GM21619 (cell line): ENCODE measurements around the gene TCEA2.
A peak's percentile ranks its signal among the peaks of the same experiment; 100 is the strongest.

Experiments
- ATAC-seq: cut with Tn5 transposase; IDR thresholded peaks from one replicate; pipeline ENCODE4 v1.9.1; 2021; ENCODE audit not compliant: unreplicated experiment

The TCEA2 gene

GRCh38 chr20:64035066-64035932 is 27.7 kb upstream of the TCEA2 start:
- no peak for ATAC-seq

GRCh38 chr20:64035933-64036345 is 27.1 kb upstream of the TCEA2 start, which contains the start of gene C20orf204:
C20orf204 (plus strand) TSS chr20:64036182; CDS start chr20:64036324, 142 bp downstream.
- no peak for ATAC-seq

- no peak for ATAC-seq
These were observed 26.4 kb upstream of the TCEA2 start for GRCh38 chr20:64036346-64037198.

- no peak for ATAC-seq
These were observed 25.9 kb upstream of the TCEA2 start for GRCh38 chr20:64037199-64037497.

GRCh38 chr20:64037498-64038213 is 25.3 kb upstream of the TCEA2 start:
- no peak for ATAC-seq

GRCh38 chr20:64038224-64038564 is 24.8 kb upstream of the TCEA2 start:
- ATAC-seq, result peak; percentile 13

- peak; percentile 60 for ATAC-seq
These were observed 24.3 kb upstream of the TCEA2 start for GRCh38 chr20:64038565-64039292.

- ATAC-seq, result no peak
These were observed 23.5 kb upstream of the TCEA2 start for GRCh38 chr20:64039293-64040160.

- ATAC-seq, result no peak
These were observed 22.6 kb upstream of the TCEA2 start for GRCh38 chr20:64040231-64041039.

- ATAC-seq, result no peak
These were observed 21.8 kb upstream of the TCEA2 start for GRCh38 chr20:64041040-64041780.

GRCh38 chr20:64041781-64042053 is 21.3 kb upstream of the TCEA2 start:
- ATAC-seq, result no peak

GRCh38 chr20:64042054-64042781 is 20.8 kb upstream of the TCEA2 start:
- no peak for ATAC-seq

GRCh38 chr20:64043768-64044167 is 19.2 kb upstream of the TCEA2 start:
- no peak for ATAC-seq

GRCh38 chr20:64044484-64045247 is 18.3 kb upstream of the TCEA2 start:
- no peak for ATAC-seq

GRCh38 chr20:64045346-64046011 is 17.5 kb upstream of the TCEA2 start:
- no peak for ATAC-seq

- no peak for ATAC-seq
These were observed 16.0 kb upstream of the TCEA2 start for GRCh38 chr20:64047046-64047389.

GRCh38 chr20:64047968-64048401 is 15.0 kb upstream of the TCEA2 start:
- no peak for ATAC-seq
